ENCODE results near the gene PRR23A.

- TF ChIP-seq EGR1 (IDR thresholded peaks at IDR 0.05): no peak
- no peak for TF ChIP-seq TAF1 (IDR thresholded peaks at IDR 0.05; ENCODE audit: low read depth)
- TF ChIP-seq EP300 (IDR thresholded peaks at IDR 0.05; ENCODE audit: borderline replicate concordance): no peak
- no peak for TF ChIP-seq REST (IDR thresholded peaks at IDR 0.05; ENCODE audit: low read depth)
- TF ChIP-seq MAX (IDR thresholded peaks at IDR 0.05): no peak
- TF ChIP-seq YY1 (IDR thresholded peaks at IDR 0.05; ENCODE audit: low read depth): no peak
- no peak for TF ChIP-seq NFIC (IDR thresholded peaks at IDR 0.05)
- TF ChIP-seq TEAD4 (IDR thresholded peaks at IDR 0.05): no peak
- no peak for TF ChIP-seq RAD21 (IDR thresholded peaks at IDR 0.05; ENCODE audit: low read depth)
- no peak for TF ChIP-seq CEBPB (IDR thresholded peaks at IDR 0.05)
- TF ChIP-seq TCF12 (IDR thresholded peaks at IDR 0.05; ENCODE audit: low read depth): no peak
- no peak for TF ChIP-seq FOXM1 (IDR thresholded peaks at IDR 0.05; ENCODE audit: borderline replicate concordance, low read depth)
- no peak for TF ChIP-seq CREB1 (IDR thresholded peaks at IDR 0.05; ENCODE audit: low read depth)
- no peak for TF ChIP-seq USF1 (IDR thresholded peaks at IDR 0.05)
Measured at GRCh38 chr3:139044366-139045210, 38.5 kb upstream of the PRR23A start, which contains the start of gene PRR23C.
